Measurements from ENCODE around the gene MAP3K5. TPM values are rescaled to one million over a fixed set of nuclear protein-coding genes. Genes with fewer than 3 reads are reported as not detected.

Gene MAP3K5
- total and polyA plus RNA-seq, 9 of the 15 experiments (the other 6 are each of a cell fraction or from before 2014, with no cell fraction given) = 2.2 to 13.0 (median 9.9) TPM

DNA sequence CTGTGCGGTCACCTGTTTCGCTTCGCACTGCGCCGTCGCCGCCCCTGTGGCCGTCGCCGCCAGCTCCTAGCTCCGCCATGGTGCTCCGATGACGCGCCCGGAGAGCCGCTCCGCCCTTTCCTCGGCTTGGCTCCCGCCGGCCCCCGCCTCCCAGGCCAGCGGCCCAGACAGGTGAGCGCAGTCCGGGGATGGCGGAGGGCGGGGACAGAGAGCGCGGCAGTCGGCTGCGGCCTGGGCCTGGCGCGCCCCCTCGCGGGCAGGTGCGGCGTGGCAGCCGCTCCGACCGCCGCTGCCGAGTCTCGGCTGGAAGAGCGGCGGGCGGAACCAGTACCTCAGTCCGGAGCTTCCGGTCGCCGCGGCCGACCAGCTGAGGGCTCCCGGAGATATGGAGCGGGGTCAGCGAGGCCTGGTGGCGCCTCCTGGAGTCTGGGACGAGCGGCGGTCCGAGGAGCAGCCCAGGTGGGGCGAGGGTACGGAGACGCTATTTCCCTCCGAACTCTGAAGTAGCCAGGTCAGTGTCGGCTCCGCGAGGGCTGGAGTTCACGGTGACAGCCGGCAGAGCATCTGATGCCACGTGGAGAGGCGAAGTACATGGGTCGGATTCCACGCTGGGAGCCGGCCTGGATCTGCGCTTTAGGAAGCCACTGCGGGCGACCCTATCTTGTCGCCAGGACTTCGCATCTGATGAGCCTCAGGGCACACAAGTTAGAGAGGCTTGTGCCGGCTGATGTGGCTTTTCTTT lies 241.8 kb downstream of the MAP3K5 start, which contains the start of gene MAP7 (continued):
- TF ChIP-seq HNRNPLL (IDR thresholded peaks at IDR 0.05; ENCODE audit: low read depth, low read length, poor library complexity, severe bottlenecking) = peak; percentile 32
- TF ChIP-seq, protein P1, sequence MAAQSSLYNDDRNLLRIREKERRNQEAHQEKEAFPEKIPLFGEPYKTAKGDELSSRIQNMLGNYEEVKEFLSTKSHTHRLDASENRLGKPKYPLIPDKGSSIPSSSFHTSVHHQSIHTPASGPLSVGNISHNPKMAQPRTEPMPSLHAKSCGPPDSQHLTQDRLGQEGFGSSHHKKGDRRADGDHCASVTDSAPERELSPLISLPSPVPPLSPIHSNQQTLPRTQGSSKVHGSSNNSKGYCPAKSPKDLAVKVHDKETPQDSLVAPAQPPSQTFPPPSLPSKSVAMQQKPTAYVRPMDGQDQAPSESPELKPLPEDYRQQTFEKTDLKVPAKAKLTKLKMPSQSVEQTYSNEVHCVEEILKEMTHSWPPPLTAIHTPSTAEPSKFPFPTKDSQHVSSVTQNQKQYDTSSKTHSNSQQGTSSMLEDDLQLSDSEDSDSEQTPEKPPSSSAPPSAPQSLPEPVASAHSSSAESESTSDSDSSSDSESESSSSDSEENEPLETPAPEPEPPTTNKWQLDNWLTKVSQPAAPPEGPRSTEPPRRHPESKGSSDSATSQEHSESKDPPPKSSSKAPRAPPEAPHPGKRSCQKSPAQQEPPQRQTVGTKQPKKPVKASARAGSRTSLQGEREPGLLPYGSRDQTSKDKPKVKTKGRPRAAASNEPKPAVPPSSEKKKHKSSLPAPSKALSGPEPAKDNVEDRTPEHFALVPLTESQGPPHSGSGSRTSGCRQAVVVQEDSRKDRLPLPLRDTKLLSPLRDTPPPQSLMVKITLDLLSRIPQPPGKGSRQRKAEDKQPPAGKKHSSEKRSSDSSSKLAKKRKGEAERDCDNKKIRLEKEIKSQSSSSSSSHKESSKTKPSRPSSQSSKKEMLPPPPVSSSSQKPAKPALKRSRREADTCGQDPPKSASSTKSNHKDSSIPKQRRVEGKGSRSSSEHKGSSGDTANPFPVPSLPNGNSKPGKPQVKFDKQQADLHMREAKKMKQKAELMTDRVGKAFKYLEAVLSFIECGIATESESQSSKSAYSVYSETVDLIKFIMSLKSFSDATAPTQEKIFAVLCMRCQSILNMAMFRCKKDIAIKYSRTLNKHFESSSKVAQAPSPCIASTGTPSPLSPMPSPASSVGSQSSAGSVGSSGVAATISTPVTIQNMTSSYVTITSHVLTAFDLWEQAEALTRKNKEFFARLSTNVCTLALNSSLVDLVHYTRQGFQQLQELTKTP (IDR thresholded peaks at IDR 0.05; ENCODE audit: low read depth in 1 of 2, partially characterized antibody in 2 of 2) = no peak
- 0 out of 2 replicates have a peak, but pooled peaks have one; percentile 27 for TF ChIP-seq FOSL1 (tag; conservative IDR thresholded peaks at IDR 0.05)
- TF ChIP-seq ILF3 (IDR thresholded peaks at IDR 0.05; ENCODE audit: borderline replicate concordance) = peak; percentile 40; the same call in 1 of the 2 replicates
- no peak for TF ChIP-seq RFX1 (IDR thresholded peaks at IDR 0.05)
- peak in 1 of 2 experiments; percentile 90; a peak in 2 of 4 replicates for TF ChIP-seq TEAD1 (CRISPR knock-in tag; IDR thresholded peaks at IDR 0.05)
- no peak; the same call in 1 of the 2 replicates for TF ChIP-seq CREB1 (IDR thresholded peaks at IDR 0.05)
- TF ChIP-seq CREB1 (CRISPR knock-in tag; IDR thresholded peaks at IDR 0.05) = peak; percentile 63; the same call in 1 of the 2 replicates
- TF ChIP-seq CREM (IDR thresholded peaks at IDR 0.05; ENCODE audit: low read depth) = peak; percentile 64; the same call in 1 of the 2 replicates
- no peak for TF ChIP-seq PPARD (CRISPR knock-in tag; IDR thresholded peaks at IDR 0.05)
- no peak for TF ChIP-seq HDAC3 (IDR thresholded peaks at IDR 0.05; ENCODE audit: borderline replicate concordance, partially characterized antibody)
- peak; percentile 94 for TF ChIP-seq GATAD2B (IDR thresholded peaks at IDR 0.05; ENCODE audit: borderline replicate concordance)
- TF ChIP-seq ZNF121 (CRISPR knock-in tag; conservative IDR thresholded peaks at IDR 0.05) = no peak
- TF ChIP-seq, protein P2, sequence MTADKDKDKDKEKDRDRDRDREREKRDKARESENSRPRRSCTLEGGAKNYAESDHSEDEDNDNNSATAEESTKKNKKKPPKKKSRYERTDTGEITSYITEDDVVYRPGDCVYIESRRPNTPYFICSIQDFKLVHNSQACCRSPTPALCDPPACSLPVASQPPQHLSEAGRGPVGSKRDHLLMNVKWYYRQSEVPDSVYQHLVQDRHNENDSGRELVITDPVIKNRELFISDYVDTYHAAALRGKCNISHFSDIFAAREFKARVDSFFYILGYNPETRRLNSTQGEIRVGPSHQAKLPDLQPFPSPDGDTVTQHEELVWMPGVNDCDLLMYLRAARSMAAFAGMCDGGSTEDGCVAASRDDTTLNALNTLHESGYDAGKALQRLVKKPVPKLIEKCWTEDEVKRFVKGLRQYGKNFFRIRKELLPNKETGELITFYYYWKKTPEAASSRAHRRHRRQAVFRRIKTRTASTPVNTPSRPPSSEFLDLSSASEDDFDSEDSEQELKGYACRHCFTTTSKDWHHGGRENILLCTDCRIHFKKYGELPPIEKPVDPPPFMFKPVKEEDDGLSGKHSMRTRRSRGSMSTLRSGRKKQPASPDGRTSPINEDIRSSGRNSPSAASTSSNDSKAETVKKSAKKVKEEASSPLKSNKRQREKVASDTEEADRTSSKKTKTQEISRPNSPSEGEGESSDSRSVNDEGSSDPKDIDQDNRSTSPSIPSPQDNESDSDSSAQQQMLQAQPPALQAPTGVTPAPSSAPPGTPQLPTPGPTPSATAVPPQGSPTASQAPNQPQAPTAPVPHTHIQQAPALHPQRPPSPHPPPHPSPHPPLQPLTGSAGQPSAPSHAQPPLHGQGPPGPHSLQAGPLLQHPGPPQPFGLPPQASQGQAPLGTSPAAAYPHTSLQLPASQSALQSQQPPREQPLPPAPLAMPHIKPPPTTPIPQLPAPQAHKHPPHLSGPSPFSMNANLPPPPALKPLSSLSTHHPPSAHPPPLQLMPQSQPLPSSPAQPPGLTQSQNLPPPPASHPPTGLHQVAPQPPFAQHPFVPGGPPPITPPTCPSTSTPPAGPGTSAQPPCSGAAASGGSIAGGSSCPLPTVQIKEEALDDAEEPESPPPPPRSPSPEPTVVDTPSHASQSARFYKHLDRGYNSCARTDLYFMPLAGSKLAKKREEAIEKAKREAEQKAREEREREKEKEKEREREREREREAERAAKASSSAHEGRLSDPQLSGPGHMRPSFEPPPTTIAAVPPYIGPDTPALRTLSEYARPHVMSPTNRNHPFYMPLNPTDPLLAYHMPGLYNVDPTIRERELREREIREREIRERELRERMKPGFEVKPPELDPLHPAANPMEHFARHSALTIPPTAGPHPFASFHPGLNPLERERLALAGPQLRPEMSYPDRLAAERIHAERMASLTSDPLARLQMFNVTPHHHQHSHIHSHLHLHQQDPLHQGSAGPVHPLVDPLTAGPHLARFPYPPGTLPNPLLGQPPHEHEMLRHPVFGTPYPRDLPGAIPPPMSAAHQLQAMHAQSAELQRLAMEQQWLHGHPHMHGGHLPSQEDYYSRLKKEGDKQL (CRISPR knock-in tag; IDR thresholded peaks at IDR 0.05; ENCODE audit: borderline replicate concordance) = no peak
- TF ChIP-seq, protein P3, sequence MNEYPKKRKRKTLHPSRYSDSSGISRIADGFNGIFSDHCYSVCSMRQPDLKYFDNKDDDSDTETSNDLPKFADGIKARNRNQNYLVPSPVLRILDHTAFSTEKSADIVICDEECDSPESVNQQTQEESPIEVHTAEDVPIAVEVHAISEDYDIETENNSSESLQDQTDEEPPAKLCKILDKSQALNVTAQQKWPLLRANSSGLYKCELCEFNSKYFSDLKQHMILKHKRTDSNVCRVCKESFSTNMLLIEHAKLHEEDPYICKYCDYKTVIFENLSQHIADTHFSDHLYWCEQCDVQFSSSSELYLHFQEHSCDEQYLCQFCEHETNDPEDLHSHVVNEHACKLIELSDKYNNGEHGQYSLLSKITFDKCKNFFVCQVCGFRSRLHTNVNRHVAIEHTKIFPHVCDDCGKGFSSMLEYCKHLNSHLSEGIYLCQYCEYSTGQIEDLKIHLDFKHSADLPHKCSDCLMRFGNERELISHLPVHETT (CRISPR knock-in tag; conservative IDR thresholded peaks at IDR 0.05 in 1 of 2, IDR thresholded peaks at IDR 0.05 in 1 of 2) = peak in 1 of 2 experiments; percentile 69; a peak in 2 of 4 replicates
- TF ChIP-seq DACH1 (IDR thresholded peaks at IDR 0.05; ENCODE audit: partially characterized antibody) = no peak
